ENCODE data around the gene PRR5L.

DNA sequence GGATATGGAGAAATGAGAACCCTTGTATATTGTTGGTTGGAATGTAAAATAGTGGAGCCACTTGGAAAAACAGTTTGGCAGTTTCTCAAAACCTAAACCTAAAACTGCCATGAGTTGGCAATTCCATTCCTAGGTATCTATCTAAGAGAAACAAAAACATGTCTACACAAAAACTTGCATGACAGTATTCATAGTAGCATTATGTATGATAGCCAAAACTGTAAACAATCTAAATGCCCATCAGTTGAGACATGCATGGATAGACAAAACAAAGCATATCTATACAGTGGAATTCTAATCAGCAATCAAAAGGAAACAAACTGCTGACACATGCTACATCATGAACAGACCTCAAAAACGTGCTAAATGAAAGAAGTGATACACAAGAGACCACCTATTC is 179.1 kb downstream of the PRR5L start:
- TF ChIP-seq POLR2A (IDR thresholded peaks at IDR 0.05; ENCODE audit: low read depth, low read length) (no peak), POLR2AphosphoS5 (IDR thresholded peaks at IDR 0.05; ENCODE audit: low read depth, low read length) (no peak)
